ENCODE measurements around the gene PRDM2.
A peak's percentile ranks its signal among the peaks of the same experiment; 100 is the strongest.

PRDM2 gene

GRCh38 chr1:13818926-13819325 lies 118.9 kb downstream of the PRDM2 start:
- no peak for DNase-seq

DNA sequence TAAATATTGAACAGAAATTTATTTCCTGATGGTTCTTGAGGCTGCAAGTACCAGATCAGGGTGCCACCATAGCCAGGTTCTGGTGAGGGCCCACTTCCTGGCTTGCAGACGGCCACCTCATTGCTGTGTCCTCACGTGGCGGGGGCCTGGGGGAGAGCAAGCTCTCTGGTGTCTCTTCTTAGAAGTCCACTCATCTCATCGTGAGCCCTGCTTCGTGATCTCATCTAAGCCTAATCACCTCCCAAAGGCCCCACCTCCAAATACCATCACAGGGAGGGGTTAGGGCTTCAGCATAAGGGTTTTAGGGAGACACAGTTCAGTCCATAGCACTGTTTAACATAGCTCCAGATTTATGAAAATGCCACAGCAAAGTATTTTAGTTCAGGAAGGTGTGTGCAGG lies 119.7 kb downstream of the PRDM2 start:
- no peak for DNase-seq

DNA sequence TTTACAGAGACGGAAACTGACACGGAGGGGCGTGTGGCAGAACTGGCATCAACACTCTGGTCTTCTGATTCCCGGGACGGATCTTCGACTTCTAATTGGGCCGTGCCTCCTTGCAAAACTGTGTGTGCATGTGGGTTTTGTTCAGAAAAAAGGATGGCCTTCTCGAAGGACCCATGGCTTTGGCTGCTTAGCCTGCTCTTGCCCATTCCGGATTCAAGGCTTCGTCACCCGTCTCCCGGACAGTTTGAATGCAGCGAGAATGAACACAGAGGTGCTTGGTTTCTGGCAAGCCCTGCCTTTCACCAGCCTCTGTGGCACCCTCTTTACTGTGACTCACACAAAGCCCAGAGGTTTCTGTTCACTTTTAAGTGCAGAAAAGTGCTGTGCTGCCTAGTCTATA lies 120.1 kb downstream of the PRDM2 start:
- DNase-seq = no peak

- DNase-seq = no peak
These were observed 120.5 kb downstream of the PRDM2 start for GRCh38 chr1:13820456-13820855.

GRCh38 chr1:13823126-13823880 lies 123.3 kb downstream of the PRDM2 start:
- DNase-seq = no peak

GRCh38 chr1:13823936-13824335 lies 123.9 kb downstream of the PRDM2 start:
- no peak for DNase-seq

DNA sequence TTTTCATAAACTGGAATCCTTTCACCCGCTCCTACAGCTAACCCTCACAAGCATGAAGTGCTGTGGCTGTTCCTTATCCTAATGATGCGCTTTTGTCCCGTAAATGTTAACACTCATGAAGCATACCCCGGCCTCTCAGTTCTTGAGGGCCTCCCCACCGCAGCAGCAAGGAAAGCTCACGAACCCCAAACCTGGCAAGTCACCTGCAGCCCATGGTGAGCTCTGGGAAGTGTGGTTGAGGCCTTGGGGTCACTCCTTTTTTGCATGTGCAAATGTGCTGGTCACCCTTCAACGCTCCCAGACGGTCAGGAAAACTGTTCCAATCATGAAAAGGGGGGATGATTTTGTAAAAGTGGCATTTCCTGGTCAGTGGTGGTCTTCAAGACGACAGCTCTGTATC lies 124.6 kb downstream of the PRDM2 start:
- no peak for DNase-seq

- DNase-seq = no peak
These were observed 125.0 kb downstream of the PRDM2 start for GRCh38 chr1:13825033-13825432.

DNA sequence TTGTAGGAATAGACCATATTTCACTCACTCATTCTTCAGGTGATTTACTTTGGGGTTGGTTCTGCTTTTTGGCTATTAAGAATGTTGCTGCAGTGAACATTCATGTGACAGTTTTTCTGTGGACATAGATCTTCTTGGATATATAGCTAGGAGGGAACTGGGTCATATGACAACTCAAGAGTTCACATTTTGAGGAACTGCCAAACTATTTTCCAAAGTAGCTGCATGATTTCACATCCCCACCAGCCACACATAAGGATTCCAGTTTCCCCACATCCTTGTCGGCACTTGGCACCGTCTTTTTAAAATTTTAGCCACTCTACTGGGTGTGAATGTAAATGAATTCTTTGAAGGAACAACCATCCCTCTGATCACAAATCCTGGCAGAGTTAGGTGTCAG lies 126.0 kb downstream of the PRDM2 start:
- no peak for DNase-seq

DNA sequence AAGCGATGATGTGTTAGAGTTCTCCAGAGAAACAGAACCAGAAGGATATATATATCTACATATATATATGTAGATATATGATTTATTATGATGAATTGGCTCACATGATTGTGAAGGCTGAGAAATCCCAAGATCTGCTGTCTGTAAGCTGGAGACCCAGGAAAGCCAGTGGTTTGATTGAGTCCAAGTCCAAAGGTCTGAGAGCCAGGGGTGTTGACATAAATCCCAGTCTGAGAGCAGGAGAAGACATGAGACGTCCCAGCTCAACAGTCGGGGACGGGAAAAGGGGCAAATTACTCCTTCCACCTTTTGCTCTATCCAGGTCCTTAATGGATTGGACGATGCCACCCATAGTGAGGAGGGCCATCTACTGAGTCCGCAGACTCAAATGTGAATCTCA lies 126.6 kb downstream of the PRDM2 start:
- DNase-seq = no peak

GRCh38 chr1:13828454-13829151 lies 128.6 kb downstream of the PRDM2 start:
- DNase-seq = peak; percentile 46

DNA sequence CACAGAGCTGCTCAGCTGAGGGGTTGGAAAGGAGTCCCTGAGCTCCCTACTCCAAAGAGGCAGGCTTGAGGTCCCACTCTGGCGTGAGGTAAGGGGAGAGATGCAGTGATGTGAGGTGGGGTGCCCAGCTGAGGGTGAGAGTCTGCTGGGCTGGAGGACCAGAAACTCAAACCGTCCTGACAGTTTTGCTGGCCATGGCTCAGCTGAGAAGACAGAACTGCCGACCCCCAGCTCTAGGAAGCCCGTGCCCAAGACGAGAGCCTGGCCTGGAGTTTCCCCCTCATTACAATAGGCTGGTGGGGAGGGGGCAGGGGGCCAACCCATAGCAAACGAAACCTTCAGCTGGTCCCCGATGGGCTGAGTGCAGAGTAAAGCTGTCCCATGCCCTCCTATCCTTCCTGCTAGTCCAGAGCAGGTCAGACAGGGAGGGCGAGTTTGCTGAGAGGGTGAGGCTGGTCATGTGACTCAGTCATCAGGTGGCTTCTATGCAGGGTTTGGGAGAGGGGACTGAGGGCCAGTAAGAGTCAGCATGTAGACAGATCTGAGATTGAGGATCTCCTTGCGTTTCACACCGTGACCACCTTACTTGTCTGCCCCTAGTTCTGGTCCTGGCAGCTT lies 129.3 kb downstream of the PRDM2 start:
- DNase-seq = no peak

GRCh38 chr1:13830170-13830569 lies 130.2 kb downstream of the PRDM2 start:
- DNase-seq = no peak

GRCh38 chr1:13830616-13831280 lies 130.8 kb downstream of the PRDM2 start:
- DNase-seq = no peak

GRCh38 chr1:13832100-13832499 lies 132.1 kb downstream of the PRDM2 start:
- peak; percentile 86 for DNase-seq

DNA sequence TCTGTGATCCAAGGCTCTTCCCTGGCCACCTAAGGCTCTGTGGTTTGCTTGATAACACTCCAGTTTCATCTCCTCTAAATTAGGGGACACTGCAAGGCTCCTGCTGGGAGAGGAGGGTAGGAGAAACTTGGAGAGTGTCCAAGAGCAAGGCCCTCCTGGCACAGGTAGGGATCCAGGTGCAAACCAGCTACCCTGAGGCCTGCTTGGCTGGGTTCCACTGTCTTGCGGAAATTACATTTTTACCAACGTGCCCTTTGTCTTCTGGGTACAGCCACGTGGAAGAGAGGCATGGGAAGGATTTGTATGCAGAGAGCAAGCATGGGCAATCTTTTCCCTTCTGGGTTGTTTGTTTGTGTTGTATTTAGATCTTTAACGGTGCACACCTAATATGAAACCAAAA lies 132.5 kb downstream of the PRDM2 start:
- DNase-seq = peak; percentile 96

DNA sequence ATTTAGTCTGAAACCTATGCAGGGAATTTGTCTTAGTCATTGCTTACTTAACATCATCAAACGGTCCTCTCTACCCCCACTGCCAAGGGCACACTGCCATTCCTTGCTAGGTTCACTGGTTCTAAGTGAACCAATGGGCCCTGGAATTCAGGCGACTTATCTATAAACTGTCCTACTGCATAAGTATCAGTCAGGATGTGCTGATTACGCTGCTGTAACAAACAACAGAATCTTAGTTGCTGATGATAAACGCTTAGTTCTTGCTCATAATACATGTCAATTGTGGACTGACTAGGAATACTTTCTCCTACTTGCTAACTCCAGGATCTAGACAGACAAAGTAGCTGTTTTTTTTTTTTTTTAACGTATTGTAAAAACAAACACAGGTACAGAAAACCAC lies 136.1 kb downstream of the PRDM2 start:
- DNase-seq = no peak

DNA sequence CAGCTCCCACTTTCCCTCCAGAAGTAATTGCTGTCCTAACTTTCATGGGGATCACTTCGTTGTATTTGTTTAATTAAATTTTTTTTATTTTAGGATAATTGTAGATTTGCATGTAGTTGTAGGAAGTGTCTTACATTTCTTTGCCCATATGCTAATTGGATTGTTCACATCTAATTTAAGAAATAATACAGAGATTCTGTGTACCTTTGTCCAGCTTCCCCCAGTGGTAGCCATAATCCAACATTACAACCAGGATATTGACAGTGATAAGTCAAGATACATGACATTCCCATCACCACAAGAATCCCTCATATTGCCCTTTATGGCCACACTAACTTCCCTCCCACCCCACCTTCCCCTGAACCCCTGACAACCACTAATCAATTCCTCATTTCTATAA lies 136.6 kb downstream of the PRDM2 start:
- DNase-seq = no peak

- no peak for DNase-seq
These were observed 138.2 kb downstream of the PRDM2 start for GRCh38 chr1:13838236-13838635.

GRCh38 chr1:13842497-13842896 lies 142.5 kb downstream of the PRDM2 start:
- no peak for DNase-seq

- no peak for DNase-seq
These were observed 151.7 kb downstream of the PRDM2 start for GRCh38 chr1:13851726-13852125.

DNA sequence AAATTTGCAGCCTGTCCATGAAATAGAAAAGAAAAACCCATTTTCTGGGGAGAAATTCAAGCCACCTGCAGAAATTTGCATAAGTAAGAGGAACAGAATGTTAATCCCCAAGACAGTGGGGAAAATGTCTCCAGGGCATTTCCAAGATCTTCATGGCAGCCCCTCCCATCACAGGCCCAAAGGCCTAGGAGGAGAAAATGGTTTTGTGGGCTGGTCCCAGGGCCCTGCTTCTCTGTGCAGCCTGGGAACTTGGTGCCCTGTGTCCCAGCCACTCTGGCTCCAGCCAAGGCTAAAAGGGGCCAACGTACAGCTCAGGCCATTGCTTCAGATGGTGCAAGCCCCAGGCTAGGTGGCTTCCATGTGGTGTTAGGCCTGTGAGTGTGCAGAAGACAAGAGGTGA lies 155.6 kb downstream of the PRDM2 start:
- DNase-seq = no peak

DNA sequence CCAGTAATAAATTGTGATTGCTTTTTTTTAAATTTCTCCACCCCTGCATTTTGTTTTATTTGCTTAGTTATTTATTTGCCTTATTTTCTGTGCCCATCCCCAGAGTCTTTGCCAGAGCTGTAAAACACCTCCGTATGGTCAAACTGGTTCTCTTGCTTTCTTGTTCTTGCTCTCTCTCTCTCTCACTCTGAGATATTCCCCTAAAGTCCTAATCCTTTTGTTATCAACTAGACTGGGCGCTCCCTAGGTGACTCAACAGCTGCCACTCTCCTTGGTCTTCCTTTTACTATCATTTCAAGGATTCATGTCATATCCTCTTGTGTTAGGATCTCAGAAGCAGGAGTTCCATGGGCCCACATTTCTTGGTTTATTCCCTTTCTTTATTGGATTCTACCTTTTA lies 160.0 kb downstream of the PRDM2 start:
- DNase-seq = no peak

DNA sequence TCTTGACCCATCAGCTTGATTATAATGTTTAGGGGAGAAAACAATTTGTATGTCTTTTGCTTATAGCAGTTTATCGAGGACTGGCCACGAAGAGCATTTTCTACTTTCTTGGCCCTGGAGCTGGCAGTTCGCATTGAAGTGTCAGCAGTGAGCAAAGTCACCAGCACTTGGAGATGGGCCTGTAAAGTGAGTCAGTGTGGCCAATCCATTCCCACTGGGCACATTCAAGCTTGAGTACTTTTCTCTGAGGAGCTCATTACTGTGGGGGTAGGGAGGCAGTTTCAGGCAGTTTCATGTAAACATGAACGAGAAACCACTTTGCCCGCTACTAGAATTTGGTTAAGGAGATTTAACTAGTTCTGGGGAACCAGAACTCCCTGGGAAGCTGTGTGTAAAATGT lies 164.8 kb downstream of the PRDM2 start:
- DNase-seq = no peak

All from NCI-H345 (cell line).